ENCODE measurements around the gene RPEL1.

RPEL1 gene

DNA sequence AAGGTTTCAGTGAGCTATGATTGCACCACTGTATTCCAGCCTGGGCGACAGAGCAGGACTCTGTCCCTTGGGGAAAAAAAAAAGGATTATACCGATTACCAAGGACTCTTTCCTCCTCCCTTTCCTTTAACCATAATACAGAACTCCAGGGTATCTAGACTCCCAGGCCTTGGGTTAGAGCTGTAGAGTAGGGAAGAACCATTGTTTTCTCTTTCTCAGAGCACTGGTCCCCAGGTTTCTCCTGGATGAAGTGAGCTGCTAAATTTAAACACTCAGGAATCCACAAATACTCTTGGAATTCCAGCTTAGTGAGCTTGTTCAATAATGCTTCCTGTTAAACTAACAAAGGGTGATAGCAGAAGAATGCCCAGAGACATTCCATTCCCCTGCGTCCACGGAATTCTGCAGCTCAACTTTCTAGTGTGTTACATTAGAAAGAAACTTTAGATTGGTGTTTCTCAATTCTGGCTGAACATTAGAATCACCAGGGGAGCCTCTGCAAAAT, 14.6 kb upstream of the RPEL1 start:
- Histone ChIP-seq H3K4me2 (ENCODE audit: low read length) (no peak overlapping the region), H3K79me2 (ENCODE audit: control insufficient read depth, low read length) (no peaks in the 10 kb centered on the region), H3F3A (ENCODE audit: control insufficient read depth, insufficient read depth) (no peaks in the 10 kb centered on the region; the same call in 1 of the 2 replicates), H4K20me1 (ENCODE audit: control insufficient read depth, insufficient read depth, low read depth, low read length) (no peaks in the 10 kb centered on the region), H3K9me2 (replicated peaks; ENCODE audit: control insufficient read depth, low read length) (no peaks in the 10 kb centered on the region), H3K4me3 (ENCODE audit: low read length) (no peak overlapping the region), H3K27ac (ENCODE audit: low read depth, low read length) (no peak overlapping the region), H3K27me3 (ENCODE audit: control insufficient read depth, low read length) (no peaks in the 10 kb centered on the region), H3K9me3 (ENCODE audit: control insufficient read depth, insufficient read depth, low read length) (no peaks in the 10 kb centered on the region), H3K4me1 (ENCODE audit: control insufficient read depth, low read length) (peaks cover 24% of the 10 kb centered on the region), H3K36me3 (ENCODE audit: control insufficient read depth, low read length) (no peaks in the 10 kb centered on the region)
- TF ChIP-seq EZH2phosphoT487 (IDR thresholded peaks at IDR 0.05; ENCODE audit: borderline replicate concordance, low read length) (no peak), CTCF (IDR thresholded peaks at IDR 0.05; ENCODE audit: low read depth, low read length, poor library complexity, severe bottlenecking) (no peak)

- no peak overlapping the region for H3K27ac ChIP-seq (ENCODE audit: low read depth, low read length)
- no peak overlapping the region for H3K4me3 ChIP-seq (ENCODE audit: low read length)
- H4K20me1 ChIP-seq (ENCODE audit: control insufficient read depth, insufficient read depth, low read depth, low read length): no peaks in the 10 kb centered on the region
- H3F3A ChIP-seq (ENCODE audit: control insufficient read depth, insufficient read depth): no peaks in the 10 kb centered on the region; the same call in 1 of the 2 replicates
- H3K36me3 ChIP-seq (ENCODE audit: control insufficient read depth, low read length): no peaks in the 10 kb centered on the region
- no peaks in the 10 kb centered on the region for H3K9me3 ChIP-seq (ENCODE audit: control insufficient read depth, insufficient read depth, low read length)
- no peaks in the 10 kb centered on the region for H3K9me2 ChIP-seq (replicated peaks; ENCODE audit: control insufficient read depth, low read length)
- no peaks in the 10 kb centered on the region for H3K79me2 ChIP-seq (ENCODE audit: control insufficient read depth, low read length)
- no peak overlapping the region for H3K4me2 ChIP-seq (ENCODE audit: low read length)
- TF ChIP-seq CTCF (IDR thresholded peaks at IDR 0.05; ENCODE audit: low read depth, low read length, poor library complexity, severe bottlenecking) (no peak), EZH2phosphoT487 (IDR thresholded peaks at IDR 0.05; ENCODE audit: borderline replicate concordance, low read length) (no peak)
- H3K4me1 ChIP-seq (ENCODE audit: control insufficient read depth, low read length): peaks cover 24% of the 10 kb centered on the region
- H3K27me3 ChIP-seq (ENCODE audit: control insufficient read depth, low read length): no peaks in the 10 kb centered on the region
These were observed 13.5 kb upstream of the RPEL1 start for GRCh38 chr10:103232131-103232673.

DNA sequence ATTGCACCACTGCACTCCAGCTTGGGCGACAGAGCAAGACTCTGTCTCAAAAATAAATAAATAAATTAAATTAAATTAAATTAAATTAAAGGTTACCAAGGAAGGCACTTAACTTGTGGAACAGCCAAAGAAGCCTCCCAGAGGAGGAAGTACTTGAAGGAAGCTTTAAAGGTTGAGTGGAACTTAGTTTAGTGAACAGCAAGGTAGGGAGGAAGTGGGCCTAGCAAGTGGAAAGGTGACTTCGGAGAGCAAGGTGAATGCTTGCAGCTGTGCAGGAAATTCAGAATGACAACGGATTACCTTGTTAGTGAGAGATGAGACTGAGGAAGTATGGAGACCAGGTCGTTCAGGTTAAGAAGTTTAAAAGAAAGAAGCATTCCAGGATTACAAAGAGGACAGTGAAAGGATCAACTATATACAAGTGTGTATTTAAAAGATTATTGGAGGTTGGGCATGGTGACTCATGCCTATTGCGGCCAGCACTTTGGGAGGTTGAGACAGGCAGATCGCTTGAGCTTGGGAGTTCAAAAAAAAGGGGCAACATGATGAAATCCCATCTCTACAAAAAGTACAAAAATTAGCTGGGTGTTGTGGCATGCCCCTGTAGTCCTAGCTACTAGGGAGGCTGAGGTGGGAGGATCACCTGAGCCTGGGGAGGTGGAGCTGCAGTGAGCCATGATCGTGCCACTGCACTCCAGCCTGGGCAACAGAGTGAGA, 12.8 kb upstream of the RPEL1 start:
- TF ChIP-seq CTCF (IDR thresholded peaks at IDR 0.05; ENCODE audit: low read depth, low read length, poor library complexity, severe bottlenecking): no peak
- no peak for TF ChIP-seq EZH2phosphoT487 (IDR thresholded peaks at IDR 0.05; ENCODE audit: borderline replicate concordance, low read length)
- H3K4me3 ChIP-seq (ENCODE audit: low read length): no peak overlapping the region
- no peak overlapping the region for H3K27ac ChIP-seq (ENCODE audit: low read depth, low read length)

More for the DNA sequence above, 12.8 kb upstream of the RPEL1 start:
- Histone ChIP-seq H3K27me3 (ENCODE audit: control insufficient read depth, low read length) (no peaks in the 10 kb centered on the region), H3F3A (ENCODE audit: control insufficient read depth, insufficient read depth) (no peaks in the 10 kb centered on the region; the same call in 1 of the 2 replicates), H3K36me3 (ENCODE audit: control insufficient read depth, low read length) (no peaks in the 10 kb centered on the region), H3K4me1 (ENCODE audit: control insufficient read depth, low read length) (peaks cover 24% of the 10 kb centered on the region), H3K4me2 (ENCODE audit: low read length) (peak overlapping the region; percentile 33), H3K79me2 (ENCODE audit: control insufficient read depth, low read length) (no peaks in the 10 kb centered on the region), H3K9me3 (ENCODE audit: control insufficient read depth, insufficient read depth, low read length) (no peaks in the 10 kb centered on the region), H3K9me2 (replicated peaks; ENCODE audit: control insufficient read depth, low read length) (no peaks in the 10 kb centered on the region), H4K20me1 (ENCODE audit: control insufficient read depth, insufficient read depth, low read depth, low read length) (no peaks in the 10 kb centered on the region)

All from DOHH2 (cell line).